Neural cell (in vitro differentiated cells): ENCODE measurements around the gene TIAM1. TPM values are rescaled to one million over a fixed set of nuclear protein-coding genes. Genes with fewer than 3 reads are reported as not detected.

Source experiments
- H2AFZ ChIP-seq: fragments of 200-600, 300-800 bp; sonication (generic), shearing (Covaris generic); 2 replicates; pipeline ENCODE4 v1.6.0; 2014; ENCODE audit warnings: low read depth, mild to moderate bottlenecking, antibody characterized with exemption, low read length, moderate library complexity
- H3F3A ChIP-seq: fragments of 200-600 bp; shearing (Covaris generic); 2 replicates; pipeline ENCODE4 v1.6.1; 2016; ENCODE audit warnings: mild to moderate bottlenecking, moderate library complexity, mixed read lengths, antibody characterized with exemption, low read length; ENCODE audit not compliant: insufficient read depth, poor library complexity, severe bottlenecking
- H3K27ac ChIP-seq: fragments of 200-600, 300-800 bp; sonication (generic), shearing (Covaris generic); 2 replicates; pipeline ENCODE4 v1.5.1; 2014; ENCODE audit warnings: mild to moderate bottlenecking, low read length, moderate library complexity
- H3K27me3 ChIP-seq: fragments of 300-800, 200-600 bp; sonication (generic), shearing (Covaris generic); 2 replicates; pipeline ENCODE4 v1.6.0; 2014; ENCODE audit warnings: mild to moderate bottlenecking, low read depth, low read length, moderate library complexity; ENCODE audit not compliant: insufficient read depth
- H3K36me3 ChIP-seq: fragments of 300-800, 200-600 bp; sonication (generic), shearing (Covaris generic); 2 replicates; pipeline ENCODE4 v1.5.1; 2014; ENCODE audit warnings: mild to moderate bottlenecking, antibody characterized with exemption, low read length, moderate library complexity; ENCODE audit not compliant: insufficient read depth
- H3K4me2 ChIP-seq: fragments of 300-800, 200-600 bp; sonication (generic), shearing (Covaris generic); 2 replicates; pipeline ENCODE4 v1.6.0; 2014; ENCODE audit warnings: mild to moderate bottlenecking, low read length
- H3K4me3 ChIP-seq: fragments of 300-800, 200-600 bp; sonication (generic), shearing (Covaris generic); 2 replicates; pipeline ENCODE4 v1.5.1; 2014; ENCODE audit warnings: mild to moderate bottlenecking, low read length, moderate library complexity
- H3K79me2 ChIP-seq: fragments of 200-600 bp; shearing (Covaris generic); replicated peaks from 2 replicates; pipeline ENCODE4 v1.6.0; 2014; ENCODE audit warnings: mild to moderate bottlenecking, low read length, moderate library complexity; ENCODE audit not compliant: insufficient read depth
- H3K9ac ChIP-seq: fragments of 300-800, 200-600 bp; sonication (generic), shearing (Covaris generic); 2 replicates; pipeline ENCODE4 v1.6.1; 2016; ENCODE audit warnings: mild to moderate bottlenecking, low read length, mixed read lengths
- H3K9me2 ChIP-seq: fragments of 200-600 bp; shearing (Covaris generic); 2 replicates; pipeline ENCODE4 v1.6.1; 2016; ENCODE audit warnings: mild to moderate bottlenecking, low read length, mixed read lengths; ENCODE audit not compliant: insufficient read depth
- H3K9me3 ChIP-seq: fragments of 200-600, 300-800 bp; sonication (generic), shearing (Covaris generic); 2 replicates; pipeline ENCODE4 v1.6.1; 2016; ENCODE audit warnings: mild to moderate bottlenecking, mixed run types, low read length, moderate library complexity, mixed read lengths
- H4K20me1 ChIP-seq: fragments of 200-600 bp; shearing (Covaris generic); 2 replicates; pipeline ENCODE4 v1.6.1; 2016; ENCODE audit warnings: mild to moderate bottlenecking, mixed run types; ENCODE audit not compliant: insufficient read depth
- CTCF ChIP-seq: fragments of 450-650 bp; IDR thresholded peaks from 2 replicates; pipeline ENCODE4 v1.5.1; 2014; ENCODE audit warnings: antibody characterized with exemption, mild to moderate bottlenecking, moderate library complexity; ENCODE audit not compliant: poor library complexity, severe bottlenecking
- EP300 ChIP-seq: fragments of 450-650 bp; conservative IDR thresholded peaks from 2 replicates; pipeline ENCODE4 v1.6.1; 2014; ENCODE audit warnings: antibody characterized with exemption, mild to moderate bottlenecking, moderate library complexity; ENCODE audit not compliant: poor library complexity, severe bottlenecking
- EZH2 ChIP-seq: fragments of 200-600, 300-800 bp; shearing (Covaris generic), sonication (generic); IDR thresholded peaks from 2 replicates; pipeline ENCODE4 v1.6.1; 2014; ENCODE audit warnings: antibody characterized with exemption, low read length, borderline replicate concordance, mild to moderate bottlenecking; ENCODE audit not compliant: insufficient read depth, poor library complexity, severe bottlenecking
- MXI1 ChIP-seq: fragments of 450-650 bp; conservative IDR thresholded peaks from 2 replicates; pipeline ENCODE4 v1.6.1; 2014; ENCODE audit warnings: antibody characterized with exemption, mild to moderate bottlenecking; ENCODE audit not compliant: poor library complexity, severe bottlenecking
- POLR2AphosphoS5 ChIP-seq: IDR thresholded peaks from 2 replicates; pipeline ENCODE4 v1.6.1; 2012
- RAD21 ChIP-seq: fragments of 450-650 bp; conservative IDR thresholded peaks from 2 replicates; pipeline ENCODE4 v1.6.1; 2014; ENCODE audit warnings: antibody characterized with exemption, mild to moderate bottlenecking, moderate library complexity
- REST ChIP-seq: IDR thresholded peaks from 2 replicates; pipeline ENCODE4 v1.6.1; 2012; ENCODE audit warnings: borderline replicate concordance
- SMC3 ChIP-seq: fragments of 450-650 bp; conservative IDR thresholded peaks from 2 replicates; pipeline ENCODE4 v1.6.1; 2014; ENCODE audit warnings: antibody characterized with exemption, mild to moderate bottlenecking, moderate library complexity; ENCODE audit not compliant: poor library complexity
- TAF1 ChIP-seq: IDR thresholded peaks from 2 replicates; pipeline ENCODE4 v1.6.1; 2012; ENCODE audit warnings: low read depth
- polyA plus RNA-seq: library from polyadenylated mRNA; depleted of rRNA; stranded (reverse); fragments of >200 nt; gene quantifications from 2 replicates; pipeline ENCODE4 v1.2.3, GENCODE V29; 2014

TIAM1 gene
- polyA plus RNA-seq, 1 donor from 2014 or later: 13.2 TPM

- Histone ChIP-seq H3K79me2 (no peaks in the 10 kb centered on the region), H3F3A (no peaks in the 10 kb centered on the region), H3K27ac (no peak overlapping the region), H2AFZ (no peak overlapping the region), H4K20me1 (no peaks in the 10 kb centered on the region), H3K4me3 (no peak overlapping the region), H3K36me3 (no peaks in the 10 kb centered on the region), H3K9ac (no peak overlapping the region), H3K9me3 (no peaks in the 10 kb centered on the region), H3K4me2 (no peak overlapping the region), H3K27me3 (no peaks in the 10 kb centered on the region), H3K9me2 (no peaks in the 10 kb centered on the region)
- TF ChIP-seq POLR2AphosphoS5 (no peak), TAF1 (no peak), EP300 (no peak), REST (no peak), RAD21 (no peak), CTCF (no peak), EZH2 (no peak), MXI1 (no peak), SMC3 (no peak)
Measured at GRCh38 chr21:31119199-31119598, 224.9 kb downstream of the TIAM1 start.

- no peaks in the 10 kb centered on the region for H3K79me2 ChIP-seq
- no peaks in the 10 kb centered on the region for H3K9me3 ChIP-seq
- no peak overlapping the region for H3K4me2 ChIP-seq
- no peak overlapping the region for H3K4me3 ChIP-seq
- no peak overlapping the region for H3K9ac ChIP-seq
- TF ChIP-seq EZH2 (no peak), SMC3 (no peak), CTCF (no peak), REST (no peak), TAF1 (no peak), EP300 (no peak), POLR2AphosphoS5 (no peak), RAD21 (no peak), MXI1 (no peak)
- H3K9me2 ChIP-seq: no peaks in the 10 kb centered on the region
- H3K27ac ChIP-seq: no peak overlapping the region
- H3F3A ChIP-seq: no peaks in the 10 kb centered on the region
- H4K20me1 ChIP-seq: no peaks in the 10 kb centered on the region
- no peak overlapping the region for H2AFZ ChIP-seq
- no peaks in the 10 kb centered on the region for H3K36me3 ChIP-seq
- no peaks in the 10 kb centered on the region for H3K27me3 ChIP-seq
Measured at GRCh38 chr21:31117128-31117916, 226.7 kb downstream of the TIAM1 start.
